ENCODE results near the gene ALOX5. TPM values are rescaled to one million over a fixed set of nuclear protein-coding genes. Genes with fewer than 3 reads are reported as not detected.
"Not testable (repeated sequence)": the region's sequence is repeated elsewhere in the genome, so short reads cannot be mapped to it uniquely, and the experiment has no call there.

ALOX5 gene
- total and polyA plus RNA-seq, 2 of the 4 experiments (the other 2 are of a cell fraction), result not detected

DNA sequence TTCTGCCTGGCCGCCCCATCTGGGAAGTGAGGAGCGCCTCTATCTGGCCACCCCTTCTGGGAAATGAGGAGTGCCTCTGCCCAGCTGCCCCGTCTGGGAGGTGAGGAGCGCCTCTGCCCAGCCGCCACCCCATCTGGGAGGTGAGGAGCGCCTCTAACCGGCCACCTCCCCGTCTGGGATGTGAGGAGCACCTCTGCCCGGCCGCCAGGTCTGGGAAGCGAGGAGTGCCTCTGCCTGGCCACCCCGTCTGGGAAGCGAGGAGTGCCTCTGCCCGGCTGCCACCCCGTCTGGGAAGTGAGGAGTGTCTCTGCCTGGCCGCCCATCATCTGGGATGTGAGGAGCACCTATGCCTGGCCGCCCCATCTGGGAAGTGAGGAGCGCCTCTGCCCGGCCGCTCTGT, 26.6 kb upstream of the ALOX5 start:
- CTCF ChIA-PET; POLR2A ChIA-PET (ENCODE audit: unreplicated experiment): not testable (repeated sequence)

DNA sequence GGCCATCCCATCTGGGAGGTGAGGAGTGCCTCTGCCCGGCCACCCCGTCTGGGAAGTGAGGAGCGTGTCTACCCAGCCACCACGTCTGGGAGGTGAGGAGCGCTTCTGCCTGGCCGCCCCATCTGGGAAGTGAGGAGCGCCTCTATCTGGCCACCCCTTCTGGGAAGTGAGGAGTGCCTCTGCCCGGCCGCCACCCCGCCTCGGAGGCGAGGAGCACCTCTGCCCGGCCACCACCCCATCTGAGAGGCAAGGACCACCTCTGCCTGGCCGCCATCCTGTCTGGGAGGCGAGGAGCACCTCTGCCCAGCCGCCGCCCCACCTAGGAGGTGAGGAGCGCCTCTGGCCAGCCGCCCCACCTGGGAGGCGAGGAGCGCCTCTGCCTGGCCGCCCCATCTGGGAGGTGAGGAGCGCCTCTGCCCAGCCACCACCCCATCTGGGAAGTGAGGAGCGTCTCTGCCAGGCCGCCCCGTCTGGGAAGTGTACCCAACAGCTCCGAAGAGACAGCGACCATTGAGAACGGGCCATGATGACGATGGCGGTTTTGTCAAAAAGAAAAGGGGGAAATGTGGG, 25.7 kb upstream of the ALOX5 start:
- H3K4me2 ChIP-seq (ENCODE audit: low read depth, low read length); H3K4me3 ChIP-seq (ENCODE audit: insufficient read depth, low read depth, low read length); H3K27ac ChIP-seq (ENCODE audit: insufficient read depth, low read length); H3K18ac ChIP-seq (ENCODE audit: low read depth, low read length); H2AFZ ChIP-seq (replicated peaks; ENCODE audit: low read length, poor library complexity); H3K23ac ChIP-seq (ENCODE audit: low read depth, low read length); H3K9ac ChIP-seq (ENCODE audit: low read depth, low read length); H3K4ac ChIP-seq (ENCODE audit: low read depth, low read length); H3K9me1 ChIP-seq (ENCODE audit: insufficient read depth, low read length); H2BK5ac ChIP-seq (ENCODE audit: low read depth, low read length, poor library complexity, severe bottlenecking); intact Hi-C loops (cut with micrococcal nuclease); dilution Hi-C loops (cut with HindIII; ENCODE audit: low sequenced_read_pairs, unreplicated experiment); H2BK20ac ChIP-seq (ENCODE audit: low read depth, low read length); H3K9me3 ChIP-seq (ENCODE audit: control insufficient read depth, insufficient read depth, low read length); H2BK15ac ChIP-seq (ENCODE audit: low read depth, low read length); H3K14ac ChIP-seq (replicated peaks; ENCODE audit: low read depth, low read length); H3K56ac ChIP-seq (ENCODE audit: extremely low read depth, insufficient read depth, low read length); H2AK5ac ChIP-seq (ENCODE audit: low read depth, low read length); H3K36me3 ChIP-seq (ENCODE audit: control insufficient read depth, insufficient read depth, low read length); H4K8ac ChIP-seq (ENCODE audit: low read depth in 2 of 2, low read length in 2 of 2); BruUV-seq (replicated peaks); CTCF ChIA-PET; H4K91ac ChIP-seq (ENCODE audit: insufficient read depth, low read depth, low read length); ATAC-seq (ENCODE audit: low read depth); H2BK120ac ChIP-seq (ENCODE audit: low read depth, low read length); DNase-seq; H4K20me1 ChIP-seq (ENCODE audit: insufficient read depth, low read length); H3K79me1 ChIP-seq (ENCODE audit: low read depth in 1 of 2, low read length in 2 of 2); H3K4me1 ChIP-seq (ENCODE audit: control insufficient read depth, insufficient read depth, low read length); H2AK9ac ChIP-seq (replicated peaks; ENCODE audit: low read depth, low read length, poor library complexity); H4K5ac ChIP-seq (ENCODE audit: low read depth, low read length); POLR2A ChIA-PET (ENCODE audit: unreplicated experiment); H3K27me3 ChIP-seq (ENCODE audit: control insufficient read depth, insufficient read depth, low read length); in situ Hi-C loops (cut with MboI; ENCODE audit: low sequenced_read_pairs): not testable (repeated sequence)
- no CpG with 5 or more reads among the region's 31 CpGs for WGBS, 2 experiments (ENCODE audit: extremely low coverage in 2 of 2, insufficient read length in 1 of 2)

More for the DNA sequence above, 26.6 kb upstream of the ALOX5 start:
- H3K4ac ChIP-seq (ENCODE audit: low read depth, low read length); DNase-seq; H3K27ac ChIP-seq (ENCODE audit: insufficient read depth, low read length); intact Hi-C loops (cut with micrococcal nuclease); in situ Hi-C loops (cut with MboI; ENCODE audit: low sequenced_read_pairs); H3K4me3 ChIP-seq (ENCODE audit: insufficient read depth, low read depth, low read length); ATAC-seq (ENCODE audit: low read depth); H2BK5ac ChIP-seq (ENCODE audit: low read depth, low read length, poor library complexity, severe bottlenecking); H4K8ac ChIP-seq (ENCODE audit: low read depth in 2 of 2, low read length in 2 of 2); H2AFZ ChIP-seq (replicated peaks; ENCODE audit: low read length, poor library complexity); H3K9ac ChIP-seq (ENCODE audit: low read depth, low read length); H3K27me3 ChIP-seq (ENCODE audit: control insufficient read depth, insufficient read depth, low read length); H3K56ac ChIP-seq (ENCODE audit: extremely low read depth, insufficient read depth, low read length); H2AK5ac ChIP-seq (ENCODE audit: low read depth, low read length); H2AK9ac ChIP-seq (replicated peaks; ENCODE audit: low read depth, low read length, poor library complexity); H4K20me1 ChIP-seq (ENCODE audit: insufficient read depth, low read length); H3K36me3 ChIP-seq (ENCODE audit: control insufficient read depth, insufficient read depth, low read length); dilution Hi-C loops (cut with HindIII; ENCODE audit: low sequenced_read_pairs, unreplicated experiment); H2BK20ac ChIP-seq (ENCODE audit: low read depth, low read length); H3K4me1 ChIP-seq (ENCODE audit: control insufficient read depth, insufficient read depth, low read length); H3K79me1 ChIP-seq (ENCODE audit: low read depth in 1 of 2, low read length in 2 of 2); H3K9me1 ChIP-seq (ENCODE audit: insufficient read depth, low read length); H4K91ac ChIP-seq (ENCODE audit: insufficient read depth, low read depth, low read length); H3K18ac ChIP-seq (ENCODE audit: low read depth, low read length); BruUV-seq (replicated peaks); H3K23ac ChIP-seq (ENCODE audit: low read depth, low read length); H4K5ac ChIP-seq (ENCODE audit: low read depth, low read length); H3K9me3 ChIP-seq (ENCODE audit: control insufficient read depth, insufficient read depth, low read length); H2BK120ac ChIP-seq (ENCODE audit: low read depth, low read length); H3K14ac ChIP-seq (replicated peaks; ENCODE audit: low read depth, low read length); H3K4me2 ChIP-seq (ENCODE audit: low read depth, low read length); H2BK15ac ChIP-seq (ENCODE audit: low read depth, low read length): not testable (repeated sequence)
- WGBS, 2 experiments (ENCODE audit: extremely low coverage in 2 of 2, insufficient read length in 1 of 2), result no CpG with 5 or more reads among the region's 20 CpGs

Measured in IMR-90 (cell line).